Heart right ventricle (tissue), 16 donors: ENCODE results near the gene CRHR1. TPM values are rescaled to one million over a fixed set of nuclear protein-coding genes. Genes with fewer than 3 reads are reported as not detected.

ENCODE experiments used
- ATAC-seq, 8 donors: fragments of 200-7000 bp; cut with Tn5 transposase; one replicate each; pipeline ENCODE4 v1.9.1; 2020; ENCODE audit warnings: mild to moderate bottlenecking in 8 of 8, moderate library complexity in 8 of 8, moderate number of reproducible peaks in 1 of 8
- DNase-seq, 2 donors: peaks; one replicate each; pipeline ENCODE4 v3.0.0-alpha.2; 2020
- H3K27ac ChIP-seq, 10 donors: fragments of 200-600 bp; sonication (generic) in 2 of 10; one replicate each; pipeline versions ENCODE4 v1.5.0 to v1.8.0; 2020 to 2022; ENCODE audit warnings: mild to moderate bottlenecking in 3 of 10
- H3K27me3 ChIP-seq, 7 donors: fragments of 200-600 bp; one replicate each; pipeline ENCODE4 v1.8.0; 2021 to 2022; ENCODE audit warnings: mild to moderate bottlenecking in 2 of 7
- H3K36me3 ChIP-seq, 9 donors: fragments of 200-600 bp; sonication (generic) in 1 of 9; one replicate each; pipeline versions ENCODE4 v1.5.0 to v1.8.0; 2020 to 2022; ENCODE audit warnings: mild to moderate bottlenecking in 2 of 9
- H3K4me1 ChIP-seq, 9 donors: fragments of 200-600 bp; sonication (generic) in 1 of 9; one replicate each; pipeline versions ENCODE4 v1.5.0 to v1.8.0; 2020 to 2022; ENCODE audit warnings: mild to moderate bottlenecking in 4 of 9
- H3K4me3 ChIP-seq, 10 donors: fragments of 200-600 bp; sonication (generic) in 2 of 10; one replicate each; pipeline versions ENCODE4 v1.5.0 to v1.8.0; 2020 to 2022; ENCODE audit warnings: mild to moderate bottlenecking in 7 of 10, moderate library complexity in 2 of 10
- H3K9me3 ChIP-seq, 11 donors: fragments of 200-600 bp in 10 of 11; sonication (generic) in 2 of 11; one replicate each; pipeline versions ENCODE4 v1.5.0 to v1.8.0; 2013 to 2022; ENCODE audit warnings: mild to moderate bottlenecking in 2 of 11, control low read depth in 1 of 11, moderate library complexity in 1 of 11
- WGBS, 2 donors: extraction: QIAGEN DNeasy Blood & Tissue Kit; methylation state at CpG; one replicate each; pipeline ENCODE4 v1.1.7; 2013; ENCODE audit warnings: inconsistent platforms in 1 of 2; 5-methylcytosine and 5-hydroxymethylcytosine counted together
- intact Hi-C, 10 donors: fragments of 100-400 bp; cut with DNase I; formaldehyde crosslinking; loops; one replicate each; pipeline versions ENCODE4 v1.11.1 to v1.14.2; 2022
- polyA plus RNA-seq, 2 donors: library from polyadenylated mRNA; stranded (reverse); fragments of 200-250 nt; gene quantifications; one replicate each; pipeline ENCODE4 v1.2.3, GENCODE V29; 2013
- total RNA-seq, 10 donors: library from RNA; stranded (reverse); fragmentation: NEBNext Ultra II Directional in 3 of 10; extraction: Animal tissue kit (Norgen Biotek cat#: 25700) in 3 of 10; gene quantifications; one replicate each; pipeline versions ENCODE4 v1.2.1 to v1.2.4, GENCODE V29; 2021 to 2023
- TF ChIP-seq, protein P1 (sequence below), 9 donors: fragments of 200-600 bp; sonication (generic) in 2 of 9; IDR thresholded peaks; one replicate each; pipeline versions ENCODE4 v1.5.0 to v1.8.0; 2021 to 2022; ENCODE audit warnings: antibody characterized with exemption in 9 of 9, mild to moderate bottlenecking in 5 of 9, moderate library complexity in 1 of 9
- donor health status: Arrhythmogenic right ventricular cardiomyopathy.
- donor health status: ischemic (EF 13 %, LVEDD 7.1; RV severe dilation, severe dysfunction).
- donor health status: healthy with polysubstance abuse.
- donor health status: DM: no; HTN: yes; CAD: no.
- donor health status: DM: no; HTN: no; CAD: no.
- donor health status: ischemic (EF 25% LVEDD 6.9; RV normal size, moderate dysfunction).
- donor health status: ischemic (EF 25% LVEDD 5.7; RV mildly dilated, moderate dysfunction).
- donor health status: healthy.
- donor health status: DM: yes; HTN: yes; CAD: no.
- donor health status: Ischemic cardiomyopathy.
- donor health status: ischemic (EF 35%, LVEDD 5.7; RV mildly dilated, moderate dysfunction).
- donor health status: nonischemic (EF 11% LVEDD 7.7; RV severe dilation, severe dysfunction).
- donor health status: DM: yes; HTN: yes; CAD: no.
- donor health status: PGD.
- donor health status: ischemic (EF 29% LVEDD 5.4; RV normal size, mild dysfunction).
- donor health status: nonischemic (EF 23%, LVEDD 6.1; RV moderate dilation, normal function).

Gene CRHR1
- total and polyA plus RNA-seq, 12 donors, result 0.30 to 0.63 TPM; not detected in 10

- TF ChIP-seq, protein P1, sequence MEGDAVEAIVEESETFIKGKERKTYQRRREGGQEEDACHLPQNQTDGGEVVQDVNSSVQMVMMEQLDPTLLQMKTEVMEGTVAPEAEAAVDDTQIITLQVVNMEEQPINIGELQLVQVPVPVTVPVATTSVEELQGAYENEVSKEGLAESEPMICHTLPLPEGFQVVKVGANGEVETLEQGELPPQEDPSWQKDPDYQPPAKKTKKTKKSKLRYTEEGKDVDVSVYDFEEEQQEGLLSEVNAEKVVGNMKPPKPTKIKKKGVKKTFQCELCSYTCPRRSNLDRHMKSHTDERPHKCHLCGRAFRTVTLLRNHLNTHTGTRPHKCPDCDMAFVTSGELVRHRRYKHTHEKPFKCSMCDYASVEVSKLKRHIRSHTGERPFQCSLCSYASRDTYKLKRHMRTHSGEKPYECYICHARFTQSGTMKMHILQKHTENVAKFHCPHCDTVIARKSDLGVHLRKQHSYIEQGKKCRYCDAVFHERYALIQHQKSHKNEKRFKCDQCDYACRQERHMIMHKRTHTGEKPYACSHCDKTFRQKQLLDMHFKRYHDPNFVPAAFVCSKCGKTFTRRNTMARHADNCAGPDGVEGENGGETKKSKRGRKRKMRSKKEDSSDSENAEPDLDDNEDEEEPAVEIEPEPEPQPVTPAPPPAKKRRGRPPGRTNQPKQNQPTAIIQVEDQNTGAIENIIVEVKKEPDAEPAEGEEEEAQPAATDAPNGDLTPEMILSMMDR (IDR thresholded peaks at IDR 0.05), result no peak
- Histone ChIP-seq H3K27me3 (peaks cover 0 to 26% (median 9%) of the 10 kb centered on the region in 7 donors), H3K36me3 (no peaks in the 10 kb centered on the region), H3K27ac (no peak overlapping the region), H3K4me1 (peaks cover 0 to 7% (median 0%) of the 10 kb centered on the region in 9 donors), H3K9me3 (no peaks in the 10 kb centered on the region), H3K4me3 (no peak overlapping the region)
- DNase-seq, result no peak
- 84 to 87% methylated on average over 4 of the region's 4 CpGs for WGBS, 2 donors
- no peak for ATAC-seq
- intact Hi-C loops, result no loop called here
Observed at GRCh38 chr17:45847101-45847500, 63.0 kb downstream of the CRHR1 start.

DNA sequence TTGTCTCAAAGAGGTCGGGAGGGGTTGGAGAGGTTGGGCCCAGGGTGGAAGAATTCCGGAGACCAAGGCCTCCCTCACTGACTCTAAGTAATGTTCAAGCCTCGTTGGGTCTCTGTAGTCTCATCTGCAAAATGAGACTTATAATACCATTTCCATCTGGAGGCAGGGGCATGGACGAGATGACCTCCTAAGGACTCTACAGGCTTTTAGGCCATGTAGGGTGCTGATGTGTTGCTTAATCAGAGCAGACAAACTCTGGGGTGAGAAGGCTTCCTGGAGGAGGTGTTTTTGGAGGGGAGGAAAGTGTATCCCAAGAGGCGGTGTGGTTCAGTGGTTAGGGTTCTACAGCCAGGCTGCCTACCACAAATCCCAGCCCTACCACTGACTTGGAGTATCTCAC, 63.6 kb downstream of the CRHR1 start:
- Histone ChIP-seq H3K9me3 (no peaks in the 10 kb centered on the region), H3K4me3 (no peak overlapping the region), H3K27ac (no peak overlapping the region), H3K36me3 (no peaks in the 10 kb centered on the region), H3K4me1 (peaks cover 0 to 7% (median 0%) of the 10 kb centered on the region in 9 donors), H3K27me3 (peaks cover 0 to 27% (median 10%) of the 10 kb centered on the region in 7 donors)
- no peak for ATAC-seq
- intact Hi-C loops, result no loop called here
- no peak for DNase-seq
- 76 to 80% methylated on average over 5 of the region's 5 CpGs for WGBS, 2 donors
- TF ChIP-seq, protein P1 (IDR thresholded peaks at IDR 0.05), result no peak

DNA sequence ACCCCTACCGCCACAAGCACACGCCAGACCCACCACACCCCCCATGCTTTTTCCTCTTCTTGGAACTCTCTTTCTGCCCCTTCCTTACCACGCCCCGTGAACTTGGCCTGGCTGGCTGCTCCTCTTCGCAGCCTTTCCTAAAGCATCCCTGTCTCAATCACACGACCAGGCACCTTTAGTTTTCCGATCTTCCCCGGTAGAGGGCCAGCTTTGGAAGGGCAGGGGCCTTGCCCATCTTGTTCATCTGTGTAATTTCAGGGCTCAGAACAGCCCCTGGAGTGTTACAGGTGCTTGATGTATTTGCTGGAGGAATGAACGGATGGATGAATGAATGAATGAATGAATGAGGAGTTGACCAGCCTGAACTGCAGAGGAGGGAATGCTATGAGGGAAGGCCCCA, 64.3 kb downstream of the CRHR1 start:
- Histone ChIP-seq H3K36me3 (no peaks in the 10 kb centered on the region), H3K27ac (no peak overlapping the region), H3K4me1 (peaks cover 0 to 7% (median 0%) of the 10 kb centered on the region in 9 donors), H3K27me3 (peaks cover 0 to 26% (median 16%) of the 10 kb centered on the region in 7 donors), H3K4me3 (no peak overlapping the region), H3K9me3 (no peaks in the 10 kb centered on the region)
- 84 to 87% methylated on average over 9 of the region's 9 CpGs for WGBS, 2 donors
- intact Hi-C loops, result no loop called here
- ATAC-seq (no peak), DNase-seq (no peak)
- TF ChIP-seq, protein P1 (IDR thresholded peaks at IDR 0.05), result no peak

GRCh38 chr17:45848868-45849535, 64.9 kb downstream of the CRHR1 start:
- Histone ChIP-seq H3K27me3 (peaks cover 0 to 29% (median 17%) of the 10 kb centered on the region in 7 donors), H3K36me3 (no peaks in the 10 kb centered on the region), H3K4me1 (peaks cover 0 to 7% (median 0%) of the 10 kb centered on the region in 9 donors), H3K4me3 (no peak overlapping the region), H3K9me3 (no peaks in the 10 kb centered on the region), H3K27ac (no peak overlapping the region)
- DNase-seq, result peak in 1 of 2 donors; percentile 28
- peak in 7 of 8 donors; percentile 42 to 87 (median 72) for ATAC-seq
- WGBS, 2 donors, result 50 to 54% methylated on average over 15 of the region's 15 CpGs
- intact Hi-C loops, result no loop called here
- TF ChIP-seq, protein P1 (IDR thresholded peaks at IDR 0.05), result no peak
